AG10803 (cell line): ENCODE results near the gene INSYN2B.

Experiments
- DNase-seq: peaks from one replicate; pipeline ENCODE4 v3.0.0; 2010; ENCODE audit warnings: low read depth
- H3K4me3 ChIP-seq: 2 replicates; pipeline ENCODE4 v1.5.1; 2011; ENCODE audit warnings: mild to moderate bottlenecking, low read length, control low read depth
- CTCF ChIP-seq: conservative IDR thresholded peaks from 2 replicates; pipeline ENCODE4 v1.5.1; 2011; ENCODE audit warnings: mild to moderate bottlenecking, low read length, control low read depth, inconsistent platforms

Gene INSYN2B

GRCh38 chr5:169974121-169974770 lies 6.0 kb downstream of the INSYN2B start:
- TF ChIP-seq CTCF: no peak
- DNase-seq: no peak
- no peak overlapping the region for H3K4me3 ChIP-seq

GRCh38 chr5:169973056-169973455 lies 7.2 kb downstream of the INSYN2B start:
- DNase-seq: no peak
- no peak overlapping the region for H3K4me3 ChIP-seq
- TF ChIP-seq CTCF: no peak

GRCh38 chr5:169971780-169972179 lies 8.5 kb downstream of the INSYN2B start:
- no peak for DNase-seq
- no peak overlapping the region for H3K4me3 ChIP-seq
- no peak for TF ChIP-seq CTCF

- TF ChIP-seq CTCF: no peak
- DNase-seq: peak; percentile 84
- peak overlapping the region; percentile 7 for H3K4me3 ChIP-seq
These were observed 9.2 kb downstream of the INSYN2B start for GRCh38 chr5:169970911-169971765.

- no peak for TF ChIP-seq CTCF
- H3K4me3 ChIP-seq: no peak overlapping the region
- no peak for DNase-seq
These were observed 10.0 kb downstream of the INSYN2B start for GRCh38 chr5:169970339-169970738.

GRCh38 chr5:169964246-169964645 lies 16.0 kb downstream of the INSYN2B start:
- no peak for TF ChIP-seq CTCF
- DNase-seq: no peak
- H3K4me3 ChIP-seq: no peak overlapping the region

- H3K4me3 ChIP-seq: no peak overlapping the region
- DNase-seq: no peak
- TF ChIP-seq CTCF: no peak
These were observed 19.6 kb downstream of the INSYN2B start for GRCh38 chr5:169960659-169961058.
